ENCODE measurements around the gene PGBD5.

DNA sequence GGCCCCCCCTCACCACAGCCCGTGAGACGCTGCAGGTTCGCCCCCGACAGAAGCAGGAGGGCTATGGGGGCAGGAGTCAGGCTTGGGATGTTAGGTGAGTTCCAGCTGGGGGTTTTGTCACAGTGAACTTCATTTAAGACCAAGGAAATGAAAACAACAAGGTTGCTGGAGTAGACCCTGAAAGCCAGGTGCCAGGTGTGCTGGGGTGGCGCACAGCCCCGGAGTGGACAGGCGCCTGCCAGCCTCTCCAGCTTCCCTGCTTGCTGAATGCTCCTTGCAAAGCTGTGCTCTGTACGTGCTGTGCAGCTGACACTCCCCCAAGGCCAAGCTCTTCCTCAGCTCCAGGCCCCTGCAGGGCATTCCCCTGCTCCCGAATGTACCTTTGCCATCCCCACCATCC, 102.4 kb downstream of the PGBD5 start:
- TF ChIP-seq, protein P1, sequence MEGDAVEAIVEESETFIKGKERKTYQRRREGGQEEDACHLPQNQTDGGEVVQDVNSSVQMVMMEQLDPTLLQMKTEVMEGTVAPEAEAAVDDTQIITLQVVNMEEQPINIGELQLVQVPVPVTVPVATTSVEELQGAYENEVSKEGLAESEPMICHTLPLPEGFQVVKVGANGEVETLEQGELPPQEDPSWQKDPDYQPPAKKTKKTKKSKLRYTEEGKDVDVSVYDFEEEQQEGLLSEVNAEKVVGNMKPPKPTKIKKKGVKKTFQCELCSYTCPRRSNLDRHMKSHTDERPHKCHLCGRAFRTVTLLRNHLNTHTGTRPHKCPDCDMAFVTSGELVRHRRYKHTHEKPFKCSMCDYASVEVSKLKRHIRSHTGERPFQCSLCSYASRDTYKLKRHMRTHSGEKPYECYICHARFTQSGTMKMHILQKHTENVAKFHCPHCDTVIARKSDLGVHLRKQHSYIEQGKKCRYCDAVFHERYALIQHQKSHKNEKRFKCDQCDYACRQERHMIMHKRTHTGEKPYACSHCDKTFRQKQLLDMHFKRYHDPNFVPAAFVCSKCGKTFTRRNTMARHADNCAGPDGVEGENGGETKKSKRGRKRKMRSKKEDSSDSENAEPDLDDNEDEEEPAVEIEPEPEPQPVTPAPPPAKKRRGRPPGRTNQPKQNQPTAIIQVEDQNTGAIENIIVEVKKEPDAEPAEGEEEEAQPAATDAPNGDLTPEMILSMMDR (IDR thresholded peaks at IDR 0.05), result no peak
- TF ChIP-seq POLR2A (IDR thresholded peaks at IDR 0.05), result no peak
